ENCODE results near the gene RTP5.
"Not testable (repeated sequence)": the region's sequence is repeated elsewhere in the genome, so short reads cannot be mapped to it uniquely, and the experiment has no call there.

GRCh38 chr2:241823531-241824437, 45.7 kb upstream of the RTP5 start:
- not testable (repeated sequence) for TF ChIP-seq POLR2A, CTCF, POLR2AphosphoS5, EP300 (IDR thresholded peaks at IDR 0.05)

Data from gastroesophageal sphincter (tissue), 3 donors.